Measurements from ENCODE around the gene SLC44A2.

- TF ChIP-seq EZH2 (IDR thresholded peaks at IDR 0.05) (no peak), POLR2AphosphoS5 (IDR thresholded peaks at IDR 0.05; ENCODE audit: borderline replicate concordance, low read depth, low read length) (peak; percentile 45; the same call in 1 of the 2 replicates), FOXP2 (optimal IDR thresholded peaks at IDR 0.05; ENCODE audit: control extremely low read depth, extremely low read length, insufficient read depth) (no peak)
These were observed 67.4 kb downstream of the SLC44A2 start for GRCh38 chr19:10692673-10693264.

Data from SK-N-MC (cell line).